ENCODE data around the gene BRD7. TPM values are rescaled to one million over a fixed set of nuclear protein-coding genes. Genes with fewer than 3 reads are reported as not detected.

Gene BRD7
- total and polyA plus RNA-seq, 4 donors: 13.3 to 34.3 (median 14.1) TPM

DNA sequence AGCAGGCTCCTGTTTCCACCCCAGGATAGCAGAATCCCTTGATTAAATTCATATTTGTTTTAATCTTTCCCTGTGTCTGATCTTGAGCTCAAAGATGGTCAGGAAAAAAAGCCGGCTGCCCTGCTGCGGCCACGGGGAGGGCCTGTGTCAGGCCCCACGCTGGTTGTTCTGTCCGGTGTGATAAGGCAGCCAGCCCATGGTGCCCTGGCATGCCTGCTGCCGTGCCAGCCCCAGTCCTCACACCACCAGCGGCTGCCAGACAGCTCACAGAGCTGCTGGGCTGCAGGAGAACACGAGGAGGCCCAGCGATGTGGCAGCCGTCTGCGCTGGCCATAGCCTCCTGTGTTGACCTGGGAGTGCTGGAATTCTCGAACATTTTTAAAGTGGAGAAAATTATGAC lies 34.7 kb upstream of the BRD7 start:
- Histone ChIP-seq H3K27ac (ENCODE audit: low read depth in 1 of 2, low read length in 2 of 2) (no peak overlapping the region), H3K9ac (ENCODE audit: low read depth in 1 of 2, low read length in 2 of 2) (no peak overlapping the region), H3K4me1 (ENCODE audit: control insufficient read depth in 4 of 4, insufficient read depth in 4 of 4, low read length in 3 of 4) (no peaks in the 10 kb centered on the region), H3K4me3 (ENCODE audit: low read depth in 1 of 3, low read length in 3 of 3) (no peak overlapping the region), H3K36me3 (ENCODE audit: control insufficient read depth in 4 of 4, insufficient read depth in 3 of 4, low read depth in 1 of 4, low read length in 3 of 4) (no peaks in the 10 kb centered on the region), H3K27me3 (ENCODE audit: control insufficient read depth in 4 of 4, insufficient read depth in 4 of 4, low read length in 3 of 4) (no peaks in the 10 kb centered on the region), H3K9me3 (ENCODE audit: control insufficient read depth in 4 of 4, low read length in 3 of 4) (no peaks in the 10 kb centered on the region)
- TF ChIP-seq YY1 (IDR thresholded peaks at IDR 0.05) (no peak), TAF1 (conservative IDR thresholded peaks at IDR 0.05) (no peak), SP1 (IDR thresholded peaks at IDR 0.05) (no peak)
- TF ChIP-seq, protein P1, sequence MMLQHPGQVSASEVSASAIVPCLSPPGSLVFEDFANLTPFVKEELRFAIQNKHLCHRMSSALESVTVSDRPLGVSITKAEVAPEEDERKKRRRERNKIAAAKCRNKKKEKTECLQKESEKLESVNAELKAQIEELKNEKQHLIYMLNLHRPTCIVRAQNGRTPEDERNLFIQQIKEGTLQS (IDR thresholded peaks at IDR 0.05): no peak
- DNase-seq (ENCODE audit: low spot score): no peak
- 80% methylated on average over 12 of the region's 12 CpGs for WGBS

DNA sequence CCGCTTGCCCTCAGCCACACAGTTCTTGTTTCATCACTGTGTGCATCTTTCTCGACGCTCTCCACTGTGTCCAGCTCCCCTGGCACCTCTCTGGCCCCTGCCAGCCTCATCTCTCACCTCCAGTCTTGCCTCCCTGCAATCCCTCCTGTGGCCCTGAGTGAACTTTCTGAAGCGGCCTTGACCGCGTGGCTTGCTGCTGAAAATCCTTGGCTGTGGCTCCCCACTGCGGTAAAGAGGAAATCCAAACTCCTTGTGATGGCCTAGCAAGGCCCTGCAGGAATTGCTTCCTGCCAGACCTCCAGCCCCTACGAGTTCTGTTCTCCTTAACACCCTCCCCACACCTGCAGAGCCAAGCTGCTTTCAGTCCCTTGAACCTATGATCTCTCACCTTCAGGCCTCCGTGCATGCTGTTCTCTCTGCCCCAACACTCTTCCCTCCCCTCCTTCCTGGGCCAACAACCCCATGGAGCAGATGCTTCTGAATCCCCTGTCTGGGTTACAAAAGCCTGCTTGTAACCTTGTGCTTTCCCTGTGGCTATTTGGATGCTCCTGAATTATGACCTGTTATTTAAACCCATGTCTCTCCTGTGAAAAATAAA lies 33.6 kb upstream of the BRD7 start:
- H3K36me3 ChIP-seq (ENCODE audit: control insufficient read depth in 4 of 4, insufficient read depth in 3 of 4, low read depth in 1 of 4, low read length in 3 of 4): no peaks in the 10 kb centered on the region
- DNase-seq (ENCODE audit: low spot score): peak; percentile 21
- no peak for TF ChIP-seq JUND (IDR thresholded peaks at IDR 0.05)
- TF ChIP-seq FOXA2 (IDR thresholded peaks at IDR 0.05): no peak
- TF ChIP-seq SP1 (IDR thresholded peaks at IDR 0.05): no peak
- no peak for TF ChIP-seq RAD21 (IDR thresholded peaks at IDR 0.05)
- TF ChIP-seq EGR1 (IDR thresholded peaks at IDR 0.05; ENCODE audit: low read depth in 2 of 2): no peak
- TF ChIP-seq, protein P2, sequence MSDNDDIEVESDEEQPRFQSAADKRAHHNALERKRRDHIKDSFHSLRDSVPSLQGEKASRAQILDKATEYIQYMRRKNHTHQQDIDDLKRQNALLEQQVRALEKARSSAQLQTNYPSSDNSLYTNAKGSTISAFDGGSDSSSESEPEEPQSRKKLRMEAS (IDR thresholded peaks at IDR 0.05): no peak
- TF ChIP-seq, protein P3, sequence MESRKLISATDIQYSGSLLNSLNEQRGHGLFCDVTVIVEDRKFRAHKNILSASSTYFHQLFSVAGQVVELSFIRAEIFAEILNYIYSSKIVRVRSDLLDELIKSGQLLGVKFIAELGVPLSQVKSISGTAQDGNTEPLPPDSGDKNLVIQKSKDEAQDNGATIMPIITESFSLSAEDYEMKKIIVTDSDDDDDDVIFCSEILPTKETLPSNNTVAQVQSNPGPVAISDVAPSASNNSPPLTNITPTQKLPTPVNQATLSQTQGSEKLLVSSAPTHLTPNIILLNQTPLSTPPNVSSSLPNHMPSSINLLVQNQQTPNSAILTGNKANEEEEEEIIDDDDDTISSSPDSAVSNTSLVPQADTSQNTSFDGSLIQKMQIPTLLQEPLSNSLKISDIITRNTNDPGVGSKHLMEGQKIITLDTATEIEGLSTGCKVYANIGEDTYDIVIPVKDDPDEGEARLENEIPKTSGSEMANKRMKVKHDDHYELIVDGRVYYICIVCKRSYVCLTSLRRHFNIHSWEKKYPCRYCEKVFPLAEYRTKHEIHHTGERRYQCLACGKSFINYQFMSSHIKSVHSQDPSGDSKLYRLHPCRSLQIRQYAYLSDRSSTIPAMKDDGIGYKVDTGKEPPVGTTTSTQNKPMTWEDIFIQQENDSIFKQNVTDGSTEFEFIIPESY (IDR thresholded peaks at IDR 0.05): no peak
- no peak for TF ChIP-seq HNF4G (IDR thresholded peaks at IDR 0.05)
- no peak for TF ChIP-seq TAF1 (conservative IDR thresholded peaks at IDR 0.05)
- TF ChIP-seq, protein P4, sequence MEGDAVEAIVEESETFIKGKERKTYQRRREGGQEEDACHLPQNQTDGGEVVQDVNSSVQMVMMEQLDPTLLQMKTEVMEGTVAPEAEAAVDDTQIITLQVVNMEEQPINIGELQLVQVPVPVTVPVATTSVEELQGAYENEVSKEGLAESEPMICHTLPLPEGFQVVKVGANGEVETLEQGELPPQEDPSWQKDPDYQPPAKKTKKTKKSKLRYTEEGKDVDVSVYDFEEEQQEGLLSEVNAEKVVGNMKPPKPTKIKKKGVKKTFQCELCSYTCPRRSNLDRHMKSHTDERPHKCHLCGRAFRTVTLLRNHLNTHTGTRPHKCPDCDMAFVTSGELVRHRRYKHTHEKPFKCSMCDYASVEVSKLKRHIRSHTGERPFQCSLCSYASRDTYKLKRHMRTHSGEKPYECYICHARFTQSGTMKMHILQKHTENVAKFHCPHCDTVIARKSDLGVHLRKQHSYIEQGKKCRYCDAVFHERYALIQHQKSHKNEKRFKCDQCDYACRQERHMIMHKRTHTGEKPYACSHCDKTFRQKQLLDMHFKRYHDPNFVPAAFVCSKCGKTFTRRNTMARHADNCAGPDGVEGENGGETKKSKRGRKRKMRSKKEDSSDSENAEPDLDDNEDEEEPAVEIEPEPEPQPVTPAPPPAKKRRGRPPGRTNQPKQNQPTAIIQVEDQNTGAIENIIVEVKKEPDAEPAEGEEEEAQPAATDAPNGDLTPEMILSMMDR (IDR thresholded peaks at IDR 0.05; ENCODE audit: low read depth, low read length, missing input control): no peak
- 84% methylated on average over 9 of the region's 9 CpGs for WGBS
- no peaks in the 10 kb centered on the region for H3K27me3 ChIP-seq (ENCODE audit: control insufficient read depth in 4 of 4, insufficient read depth in 4 of 4, low read length in 3 of 4)
- H3K4me3 ChIP-seq (ENCODE audit: low read depth in 1 of 3, low read length in 3 of 3): no peak overlapping the region
- no peak overlapping the region for H3K27ac ChIP-seq (ENCODE audit: low read depth in 1 of 2, low read length in 2 of 2)
- H3K9ac ChIP-seq (ENCODE audit: low read depth in 1 of 2, low read length in 2 of 2): no peak overlapping the region
- no peaks in the 10 kb centered on the region for H3K4me1 ChIP-seq (ENCODE audit: control insufficient read depth in 4 of 4, insufficient read depth in 4 of 4, low read length in 3 of 4)
- H3K9me3 ChIP-seq (ENCODE audit: control insufficient read depth in 4 of 4, low read length in 3 of 4): no peaks in the 10 kb centered on the region

DNA sequence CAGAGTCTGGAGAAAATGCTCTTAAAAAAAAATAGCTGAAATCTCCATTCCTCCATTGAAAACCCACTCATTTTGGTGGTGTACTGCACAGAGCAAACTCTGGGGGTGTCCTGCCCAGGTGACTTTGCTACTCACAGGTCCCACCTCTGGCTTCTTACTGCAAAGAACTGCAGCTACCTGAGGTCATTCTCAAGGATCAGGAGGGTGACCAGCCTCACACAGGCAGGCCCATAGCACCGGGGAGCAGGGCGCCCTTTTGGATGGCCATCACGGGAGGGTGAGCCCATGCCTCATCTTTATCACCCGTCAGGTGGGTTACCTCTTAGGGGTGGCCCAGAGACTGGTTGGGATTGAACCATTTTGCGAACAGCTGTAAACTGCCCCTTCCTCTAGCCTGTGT lies 32.6 kb upstream of the BRD7 start:
- no peaks in the 10 kb centered on the region for H3K27me3 ChIP-seq (ENCODE audit: control insufficient read depth in 4 of 4, insufficient read depth in 4 of 4, low read length in 3 of 4)
- 75% methylated on average over 5 of the region's 5 CpGs for WGBS
- H3K27ac ChIP-seq (ENCODE audit: low read depth in 1 of 2, low read length in 2 of 2): no peak overlapping the region
- no peak overlapping the region for H3K4me3 ChIP-seq (ENCODE audit: low read depth in 1 of 3, low read length in 3 of 3)
- DNase-seq (ENCODE audit: low spot score): no peak
- no peak overlapping the region for H3K9ac ChIP-seq (ENCODE audit: low read depth in 1 of 2, low read length in 2 of 2)
- TF ChIP-seq, protein P3 (IDR thresholded peaks at IDR 0.05): no peak
- TF ChIP-seq EGR1 (IDR thresholded peaks at IDR 0.05; ENCODE audit: low read depth in 2 of 2) (no peak), YY1 (IDR thresholded peaks at IDR 0.05) (no peak)
- TF ChIP-seq, protein P4 (IDR thresholded peaks at IDR 0.05; ENCODE audit: low read depth, low read length, missing input control): no peak
- H3K36me3 ChIP-seq (ENCODE audit: control insufficient read depth in 4 of 4, insufficient read depth in 3 of 4, low read depth in 1 of 4, low read length in 3 of 4): no peaks in the 10 kb centered on the region
- no peaks in the 10 kb centered on the region for H3K4me1 ChIP-seq (ENCODE audit: control insufficient read depth in 4 of 4, insufficient read depth in 4 of 4, low read length in 3 of 4)
- H3K9me3 ChIP-seq (ENCODE audit: control insufficient read depth in 4 of 4, low read length in 3 of 4): no peaks in the 10 kb centered on the region

All from liver (tissue), 9 donors.